GM12878 (cell line): ENCODE measurements around the gene SLC28A1. TPM values are rescaled to one million over a fixed set of nuclear protein-coding genes. Genes with fewer than 3 reads are reported as not detected.

Source experiments
- ATAC-seq: fragments of 200-7000 bp; cut with Tn5 transposase; 3 replicates; pipeline ENCODE4 v1.9.1; 2020; ENCODE audit warnings: mild to moderate bottlenecking, moderate library complexity
- BruUV-seq: library from RNA; stranded (reverse); fragments of 400-500 nt; replicated peaks from 2 replicates; lab custom pipeline; 2021; lab: Mats Ljungman, UMichigan
- CTCF ChIA-PET: fragments of 300-600 bp; sonication (Branson Sonifier 250); formaldehyde crosslinking; extraction: SDS; loops from one replicate; lab custom pipeline; 2021; ENCODE audit warnings: inconsistent platforms; lab: Yijun Ruan, JAX
- POLR2A ChIA-PET: fragments of 350-600 bp; formaldehyde crosslinking; extraction: SDS; loops from one replicate; lab custom pipeline; 2021; ENCODE audit warnings: inconsistent platforms; lab: Charles Lee
- RAD21 ChIA-PET: fragments of 300-600 bp; sonication (Branson Sonifier 250); formaldehyde crosslinking; loops from one replicate; lab custom pipeline; 2023; ENCODE audit warnings: antibody characterized with exemption; ENCODE audit not compliant: unreplicated experiment; lab: Charles Lee
- SMC1A ChIA-PET: fragments of 300-600 bp; sonication (Branson Sonifier 250); formaldehyde crosslinking; loops from one replicate; lab custom pipeline; 2023; ENCODE audit not compliant: unreplicated experiment, uncharacterized antibody; lab: Charles Lee
- DNase-seq: peaks from one replicate; pipeline ENCODE4 v3.0.0-alpha.2; 2011; ENCODE audit warnings: low read depth, low spot score
- FAIRE-seq: peaks from 3 replicates; lab custom pipeline; 2011; peaks lifted over from hg19 to GRCh38; lab: Jason Lieb, UNC
- H2AFZ ChIP-seq: 2 replicates; pipeline ENCODE4 v1.6.0; 2011; ENCODE audit warnings: low read depth, low read length, control low read depth; ENCODE audit not compliant: control insufficient read depth
- H3K27ac ChIP-seq: 2 replicates; pipeline ENCODE4 v1.5.1; 2011; ENCODE audit warnings: control low read depth; ENCODE audit not compliant: control insufficient read depth, insufficient read depth
- H3K27me3 ChIP-seq, 2 experiments: replicated peaks in 1 of 2; 2 replicates each; pipeline versions ENCODE4 v1.6.0 to v1.6.1; 2011; ENCODE audit warnings: low read length in 1 of 2; ENCODE audit not compliant: control insufficient read depth in 2 of 2, insufficient read depth in 2 of 2
- H3K36me3 ChIP-seq, 2 experiments: 2 replicates each; pipeline ENCODE4 v1.5.1; 2011; ENCODE audit warnings: low read length in 1 of 2; ENCODE audit not compliant: control insufficient read depth in 2 of 2, insufficient read depth in 2 of 2
- H3K4me1 ChIP-seq: 2 replicates; pipeline ENCODE4 v1.6.1; 2011; ENCODE audit warnings: mild to moderate bottlenecking, low read length, moderate library complexity, mixed read lengths; ENCODE audit not compliant: control insufficient read depth, insufficient read depth
- H3K4me2 ChIP-seq: 2 replicates; pipeline ENCODE4 v1.6.0; 2011; ENCODE audit warnings: control low read depth; ENCODE audit not compliant: control insufficient read depth, insufficient read depth
- H3K4me3 ChIP-seq: fragments of 200-600 bp; sonication (generic); 2 replicates; pipeline ENCODE4 v1.5.1; 2016
- H3K79me2 ChIP-seq: 2 replicates; pipeline ENCODE4 v1.6.0; 2011; ENCODE audit warnings: low read length; ENCODE audit not compliant: control insufficient read depth, insufficient read depth
- H3K9ac ChIP-seq: 2 replicates; pipeline ENCODE4 v1.8.0; 2011; ENCODE audit warnings: low read length, control low read depth, mixed read lengths; ENCODE audit not compliant: control insufficient read depth, insufficient read depth
- H3K9me3 ChIP-seq: replicated peaks from 3 replicates; pipeline ENCODE4 v1.5.1; 2011; ENCODE audit warnings: mild to moderate bottlenecking, low read length; ENCODE audit not compliant: control insufficient read depth, insufficient read depth
- H4K20me1 ChIP-seq: 2 replicates; pipeline ENCODE4 v1.6.0; 2011; ENCODE audit not compliant: control insufficient read depth, insufficient read depth
- BHLHE40 ChIP-seq, 2 experiments: fragments of 450-650 bp in 1 of 2; IDR thresholded peaks; 2 replicates each; pipeline ENCODE4 v1.6.1; 2011 to 2017; ENCODE audit warnings: low read depth in 2 of 2, borderline replicate concordance in 1 of 2, improper control_type of control experiment in 1 of 2, low read length in 1 of 2, mild to moderate bottlenecking in 1 of 2
- BMI1 ChIP-seq: fragments of 450-650 bp; IDR thresholded peaks from 2 replicates; pipeline ENCODE4 v1.6.1; 2016; ENCODE audit warnings: mild to moderate bottlenecking, moderate library complexity, borderline replicate concordance
- CBX3 ChIP-seq: fragments of 200-600 bp; sonication (generic); IDR thresholded peaks from 2 replicates; pipeline ENCODE4 v1.6.1; 2016; ENCODE audit warnings: low read depth, borderline replicate concordance
- CHD2 ChIP-seq: IDR thresholded peaks from 2 replicates; pipeline ENCODE4 v1.6.1; 2011; ENCODE audit warnings: low read depth, low read length, improper control_type of control experiment, borderline replicate concordance
- CREM ChIP-seq: IDR thresholded peaks from 2 replicates; pipeline ENCODE4 v1.6.1; 2014; ENCODE audit warnings: antibody characterized with exemption, low read depth
- DPF2 ChIP-seq: fragments of 450-650 bp; IDR thresholded peaks from 2 replicates; pipeline ENCODE4 v1.6.1; 2017; ENCODE audit warnings: mild to moderate bottlenecking
- GATAD2B ChIP-seq: fragments of 450-650 bp; conservative IDR thresholded peaks from 2 replicates; pipeline ENCODE4 v1.6.1; 2017; ENCODE audit warnings: low read depth, mild to moderate bottlenecking, moderate library complexity
- IKZF1 ChIP-seq: fragments of 450-650 bp; conservative IDR thresholded peaks from 2 replicates; pipeline ENCODE4 v1.6.1; 2017; ENCODE audit warnings: antibody characterized with exemption, mild to moderate bottlenecking
- LARP7 ChIP-seq: fragments of 450-650 bp; IDR thresholded peaks from 2 replicates; pipeline ENCODE4 v1.6.1; 2017; ENCODE audit warnings: mild to moderate bottlenecking
- NKRF ChIP-seq: fragments of 450-650 bp; conservative IDR thresholded peaks from 2 replicates; pipeline ENCODE4 v1.6.1; 2017; ENCODE audit warnings: mild to moderate bottlenecking, moderate library complexity
- PAX8 ChIP-seq: fragments of 450-650 bp; IDR thresholded peaks from 2 replicates; pipeline ENCODE4 v1.6.1; 2017; ENCODE audit warnings: mild to moderate bottlenecking, moderate library complexity
- SIN3A ChIP-seq: IDR thresholded peaks from 2 replicates; pipeline ENCODE4 v1.6.1; 2012; ENCODE audit warnings: low read depth, low read length, improper control_type of control experiment
- SMC3 ChIP-seq: IDR thresholded peaks from 2 replicates; pipeline ENCODE4 v1.6.1; 2011; ENCODE audit warnings: low read length, improper control_type of control experiment, borderline replicate concordance
- TAF1 ChIP-seq: IDR thresholded peaks from 2 replicates; pipeline ENCODE4 v1.6.1; 2011; ENCODE audit warnings: mild to moderate bottlenecking, low read depth, low read length, borderline replicate concordance
- USF2 ChIP-seq: IDR thresholded peaks from 2 replicates; pipeline ENCODE4 v1.6.1; 2011; ENCODE audit warnings: low read depth, low read length, improper control_type of control experiment, borderline replicate concordance
- ZNF384 ChIP-seq: IDR thresholded peaks from 2 replicates; pipeline ENCODE4 v1.6.1; 2012; ENCODE audit warnings: low read depth, mild to moderate bottlenecking, low read length, improper control_type of control experiment, borderline replicate concordance
- WGBS: methylation state at CpG from one replicate; pipeline ENCODE4 v1.1.6; 2016; ENCODE audit warnings: low lambda C conversion rate; ENCODE audit not compliant: insufficient replicate concordance, insufficient coverage; ENCODE audit errors: missing lambda C conversion rate; 5-methylcytosine and 5-hydroxymethylcytosine counted together
- in situ Hi-C: fragments of 300-500 bp; cut with MboI; formaldehyde crosslinking; loops from 9 replicates; pipeline ENCODE4 v1.14.3; 2018; ENCODE audit warnings: mixed read lengths
- intact Hi-C: fragments of 100-400 bp; cut with micrococcal nuclease; formaldehyde crosslinking; loops from one replicate; pipeline ENCODE4 v1.14.2; 2022; ENCODE audit not compliant: unreplicated experiment
- polyA plus RNA-seq, 11 experiments: library from polyadenylated mRNA; depleted of rRNA in 4 of 11; unstranded in 6 of 11; stranded (reverse) in 5 of 11; fragments of >200 nt; fragmentation: Nextera tagmentation in 4 of 11; fragmentation: Illumina TruSeq in 1 of 11; extraction: Ambion mirVana in 4 of 11; extraction: Trizol in 1 of 11; gene quantifications; 1 replicate in 1 of 11; 2 replicates in 10 of 11; pipeline versions ENCODE4 v1.2.1 to v1.2.3, GENCODE V29; 2011 to 2016; ENCODE audit warnings: inconsistent platforms in 2 of 11, missing spikeins in 2 of 11, low read depth in 1 of 11
- total RNA-seq, 4 experiments: library from RNA; depleted of rRNA in 3 of 4; stranded (reverse); fragments of >200 nt in 3 of 4; fragmentation: Illumina TruSeq in 1 of 4; extraction: Trizol in 1 of 4; gene quantifications; 2 replicates each; pipeline versions ENCODE4 v1.2.1 to v1.2.3, GENCODE V29; 2013 to 2021
- TF ChIP-seq, protein P1 (sequence below): fragments of 450-650 bp; IDR thresholded peaks from 2 replicates; pipeline ENCODE4 v1.6.1; 2017; ENCODE audit warnings: borderline replicate concordance
- TF ChIP-seq, protein P2 (sequence below): IDR thresholded peaks from 2 replicates; pipeline ENCODE4 v1.6.1; 2011; ENCODE audit warnings: borderline replicate concordance, low read depth, mild to moderate bottlenecking, moderate library complexity, low read length; ENCODE audit not compliant: insufficient read depth, poor library complexity, severe bottlenecking

Gene SLC28A1
- total and polyA plus RNA-seq, 10 of the 15 experiments (the other 5 are each of a cell fraction or from before 2014, with no cell fraction given): not detected

DNA sequence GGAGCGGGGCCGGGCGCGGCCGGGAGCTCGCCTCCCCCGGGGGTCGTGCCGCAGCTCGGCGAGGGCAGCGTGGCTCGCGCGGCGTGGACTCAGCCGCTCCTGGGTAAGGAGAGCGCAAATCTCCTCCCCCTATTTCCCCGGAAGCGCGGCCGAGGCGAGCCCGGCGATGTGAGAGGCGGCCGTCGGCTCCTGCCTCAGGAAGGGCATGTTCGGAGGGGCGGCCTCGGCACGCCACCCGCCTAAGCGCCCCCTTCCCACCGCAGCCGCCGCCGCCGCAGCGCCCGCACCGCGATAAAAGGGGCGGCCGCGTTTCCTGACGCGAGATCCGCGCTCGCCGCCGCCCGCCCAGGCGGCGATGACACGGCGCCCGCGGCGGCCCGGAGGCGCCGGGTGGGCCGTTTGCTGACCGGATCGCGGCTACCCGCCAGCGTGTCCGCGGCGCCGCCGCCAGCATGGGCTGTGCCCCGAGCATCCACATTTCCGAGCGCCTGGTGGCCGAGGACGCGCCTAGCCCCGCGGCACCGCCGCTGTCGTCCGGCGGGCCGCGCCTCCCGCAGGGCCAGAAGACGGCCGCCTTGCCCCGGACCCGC, 97.3 kb downstream of the SLC28A1 start, which contains the start of gene PDE8A:
PDE8A (plus strand) TSS at position 146 of the 590 bp plus-strand sequence; CDS start at position 453, 307 bp downstream.
- under 1% methylated on average over 68 of the region's 95 CpGs for WGBS
- Histone ChIP-seq H3K9ac (peak within 1 kb of the TSS; percentile 76), H3K27ac (peak within 1 kb of the TSS; percentile 92), H3K79me2 (peaks cover 55% of the 10 kb centered on the region), H3K9me3 (no peaks in the 10 kb centered on the region), H3K4me1 (peaks cover 10% of the 10 kb centered on the region), H3K4me2 (peak within 1 kb of the TSS; percentile 86), H3K27me3 (no peaks in the 10 kb centered on the region), H4K20me1 (no peaks in the 10 kb centered on the region), H2AFZ (peak within 1 kb of the TSS; percentile 86), H3K4me3 (peak within 1 kb of the TSS; percentile 94), H3K36me3 (no peaks in the 10 kb centered on the region; a peak in 1 of 4 replicates)
- ATAC-seq (no peak; the same call in 2 of the 3 replicates), DNase-seq (no peak), FAIRE-seq (no peak)
- RAD21 ChIA-PET: interaction anchor here (1.0 to 2.6 kb wide), 8 partner anchors 29 to 66 kb away, joined by 5 to 10 read pairs (median 6); no protein-coding TSS in a partner anchor
- POLR2A ChIA-PET: interaction anchor here (1.4 to 3.2 kb wide), 3 partner anchors 11 to 55 kb away, joined by 4 to 12 read pairs (median 6); no protein-coding TSS in a partner anchor
- SMC1A ChIA-PET: interaction anchor here (1.0 to 9.3 kb wide), 7 partner anchors 24 to 63 kb away, joined by 3 to 80 read pairs (median 8); no protein-coding TSS in a partner anchor
- no TSS peak for BruUV-seq
- CTCF ChIA-PET: interaction anchor here (2.8 to 4.2 kb wide), 2 partner anchors 61 to 63 kb away, joined by 8 to 20 read pairs; no protein-coding TSS in a partner anchor
- intact Hi-C loops (loop anchor here (2.0 kb wide), 3 partner anchors 37 to 63 kb away; no protein-coding TSS in a partner anchor), in situ Hi-C loops (no loop called here)
- TF ChIP-seq USF2 (no peak), CHD2 (no peak), TAF1 (no peak), GATAD2B (0 out of 2 replicates have a peak, but pooled peaks have one; percentile 90), PAX8 (no peak), BMI1 (no peak), CBX3 (no peak), DPF2 (0 out of 2 replicates have a peak, but pooled peaks have one; percentile 24), BHLHE40 (IDR thresholded peaks at IDR 0.05; ENCODE audit: borderline replicate concordance in 1 of 2, low read depth in 2 of 2, low read length in 1 of 2) (peak in 1 of 2 experiments; percentile 69; a peak in 2 of 4 replicates), LARP7 (peak; percentile 74; the same call in 1 of the 2 replicates), IKZF1 (peak; percentile 90), ZNF384 (no peak), NKRF (peak; percentile 7), SIN3A (0 out of 2 replicates have a peak, but pooled peaks have one; percentile 0), SMC3 (no peak), CREM (no peak)
- TF ChIP-seq, protein P1, sequence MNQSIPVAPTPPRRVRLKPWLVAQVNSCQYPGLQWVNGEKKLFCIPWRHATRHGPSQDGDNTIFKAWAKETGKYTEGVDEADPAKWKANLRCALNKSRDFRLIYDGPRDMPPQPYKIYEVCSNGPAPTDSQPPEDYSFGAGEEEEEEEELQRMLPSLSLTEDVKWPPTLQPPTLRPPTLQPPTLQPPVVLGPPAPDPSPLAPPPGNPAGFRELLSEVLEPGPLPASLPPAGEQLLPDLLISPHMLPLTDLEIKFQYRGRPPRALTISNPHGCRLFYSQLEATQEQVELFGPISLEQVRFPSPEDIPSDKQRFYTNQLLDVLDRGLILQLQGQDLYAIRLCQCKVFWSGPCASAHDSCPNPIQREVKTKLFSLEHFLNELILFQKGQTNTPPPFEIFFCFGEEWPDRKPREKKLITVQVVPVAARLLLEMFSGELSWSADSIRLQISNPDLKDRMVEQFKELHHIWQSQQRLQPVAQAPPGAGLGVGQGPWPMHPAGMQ: no peak
- TF ChIP-seq, protein P2, sequence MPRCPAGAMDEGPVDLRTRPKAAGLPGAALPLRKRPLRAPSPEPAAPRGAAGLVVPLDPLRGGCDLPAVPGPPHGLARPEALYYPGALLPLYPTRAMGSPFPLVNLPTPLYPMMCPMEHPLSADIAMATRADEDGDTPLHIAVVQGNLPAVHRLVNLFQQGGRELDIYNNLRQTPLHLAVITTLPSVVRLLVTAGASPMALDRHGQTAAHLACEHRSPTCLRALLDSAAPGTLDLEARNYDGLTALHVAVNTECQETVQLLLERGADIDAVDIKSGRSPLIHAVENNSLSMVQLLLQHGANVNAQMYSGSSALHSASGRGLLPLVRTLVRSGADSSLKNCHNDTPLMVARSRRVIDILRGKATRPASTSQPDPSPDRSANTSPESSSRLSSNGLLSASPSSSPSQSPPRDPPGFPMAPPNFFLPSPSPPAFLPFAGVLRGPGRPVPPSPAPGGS: no peak
